GM23338 (cell line): ENCODE results near the gene PTGIS. TPM values are rescaled to one million over a fixed set of nuclear protein-coding genes. Genes with fewer than 3 reads are reported as not detected.

Experiments
- ATAC-seq: fragments of 200-7000 bp; cut with Tn5 transposase; 3 replicates; pipeline ENCODE4 v1.9.1; 2020
- DNase-seq: peaks from one replicate; pipeline ENCODE4 v3.0.0-alpha.2; 2015; ENCODE audit warnings: low spot score
- H2AFZ ChIP-seq: fragments of 200-600 bp; sonication (generic); 2 replicates; pipeline ENCODE4 v1.8.0; 2016; ENCODE audit warnings: antibody characterized with exemption, mild to moderate bottlenecking, moderate library complexity
- H3F3A ChIP-seq: fragments of 200-600 bp; sonication (generic); replicated peaks from 2 replicates; pipeline ENCODE4 v1.8.0; 2017; ENCODE audit warnings: antibody characterized with exemption, mixed run types, low read depth
- H3K27ac ChIP-seq: fragments of 200-600 bp; sonication (generic); 2 replicates; pipeline ENCODE4 v1.6.1; 2016; ENCODE audit warnings: low read depth
- H3K27me3 ChIP-seq: fragments of 200-600 bp; sonication (generic); 2 replicates; pipeline ENCODE4 v1.8.0; 2016; ENCODE audit warnings: mild to moderate bottlenecking, mixed run types, moderate library complexity; ENCODE audit not compliant: insufficient read depth
- H3K36me3 ChIP-seq: fragments of 200-600 bp; sonication (generic); 2 replicates; pipeline ENCODE4 v1.8.0; 2016; ENCODE audit warnings: mild to moderate bottlenecking; ENCODE audit not compliant: insufficient read depth
- H3K4me1 ChIP-seq: fragments of 200-600 bp; sonication (generic); 2 replicates; pipeline ENCODE4 v1.8.0; 2016; ENCODE audit warnings: mild to moderate bottlenecking, moderate library complexity; ENCODE audit not compliant: insufficient read depth
- H3K4me2 ChIP-seq: fragments of 200-600 bp; sonication (generic); 2 replicates; pipeline ENCODE4 v1.7.1; 2017; ENCODE audit warnings: mixed run types
- H3K4me3 ChIP-seq: fragments of 200-600 bp; sonication (generic); 2 replicates; pipeline ENCODE4 v1.6.1; 2016; ENCODE audit warnings: mixed run types
- H3K79me2 ChIP-seq: fragments of 200-600 bp; sonication (generic); replicated peaks from 2 replicates; pipeline ENCODE4 v1.8.0; 2017; ENCODE audit warnings: mild to moderate bottlenecking; ENCODE audit not compliant: insufficient read depth
- H3K9me2 ChIP-seq: fragments of 200-600 bp; sonication (generic); 2 replicates; pipeline ENCODE4 v1.8.0; 2017; ENCODE audit not compliant: insufficient read depth
- H4K20me1 ChIP-seq: fragments of 200-600 bp; sonication (generic); replicated peaks from 2 replicates; pipeline ENCODE4 v1.8.0; 2017; ENCODE audit warnings: mild to moderate bottlenecking; ENCODE audit not compliant: insufficient read depth
- H3K27ac Mint-ChIP-seq: 2 replicates; pipeline ENCODE4 v1.8.0; 2020; ENCODE audit warnings: inconsistent platforms, mild to moderate bottlenecking, moderate library complexity, mixed read lengths
- H3K27me3 Mint-ChIP-seq: 3 replicates; pipeline ENCODE4 v1.8.0; 2022; ENCODE audit warnings: low read depth, mild to moderate bottlenecking, moderate library complexity, mixed read lengths, inconsistent platforms; ENCODE audit not compliant: insufficient read depth, poor library complexity
- H3K36me3 Mint-ChIP-seq: 3 replicates; pipeline ENCODE4 v1.8.0; 2021; ENCODE audit warnings: low read depth, mild to moderate bottlenecking, inconsistent platforms, moderate library complexity, mixed read lengths
- H3K4me1 Mint-ChIP-seq: 3 replicates; pipeline ENCODE4 v1.8.0; 2020; ENCODE audit warnings: mild to moderate bottlenecking, inconsistent platforms, mixed read lengths
- H3K4me3 Mint-ChIP-seq: 3 replicates; pipeline ENCODE4 v1.8.0; 2021; ENCODE audit warnings: moderate library complexity, mild to moderate bottlenecking, inconsistent platforms, mixed read lengths
- H3K9me3 Mint-ChIP-seq: 3 replicates; pipeline ENCODE4 v1.8.0; 2020; ENCODE audit warnings: moderate library complexity, mild to moderate bottlenecking, inconsistent platforms, mixed read lengths
- EZH2 ChIP-seq: fragments of 200-600 bp; sonication (generic); IDR thresholded peaks from one replicate; pipeline ENCODE4 v1.8.0; 2017; ENCODE audit warnings: antibody characterized with exemption, mild to moderate bottlenecking, low read depth; ENCODE audit not compliant: unreplicated experiment
- JUNB ChIP-seq: IDR thresholded peaks from one replicate; pipeline ENCODE4 v1.6.1; 2016; ENCODE audit warnings: antibody characterized with exemption; ENCODE audit not compliant: unreplicated experiment
- NANOG ChIP-seq: IDR thresholded peaks from 2 replicates; pipeline ENCODE4 v1.6.1; 2016; ENCODE audit warnings: antibody characterized with exemption, borderline replicate concordance
- POLR2AphosphoS5 ChIP-seq: IDR thresholded peaks from 2 replicates; pipeline ENCODE4 v1.6.1; 2016; ENCODE audit warnings: antibody characterized with exemption, low read depth
- ZNF114 ChIP-seq: fragments of 250-450 bp; sonication (Bioruptor Pico); IDR thresholded peaks from 2 replicates; pipeline ENCODE4 v1.5.0; 2020; ENCODE audit warnings: mild to moderate bottlenecking, moderate library complexity
- polyA plus RNA-seq: library from polyadenylated mRNA; unstranded; fragments of >200 nt; fragmentation: Nextera tagmentation; extraction: Ambion mirVana; gene quantifications from 2 replicates; pipeline ENCODE4 v1.2.1, GENCODE V29; 2016
- total RNA-seq: library from RNA; depleted of rRNA; stranded (reverse); fragments of >200 nt; shearing (Covaris generic); gene quantifications from 2 replicates; pipeline ENCODE4 v1.2.3, GENCODE V29; 2014
- TF ChIP-seq, protein P1 (sequence below), 2 experiments: fragments of 200-600 bp in 1 of 2; sonication (generic) in 1 of 2; conservative IDR thresholded peaks; 2 replicates each; pipeline versions ENCODE4 v1.5.1 to v1.6.1; 2016 to 2017; ENCODE audit warnings: antibody characterized with exemption in 2 of 2, low read depth in 2 of 2, mild to moderate bottlenecking in 2 of 2, moderate library complexity in 1 of 2
- TF ChIP-seq, protein P2 (sequence below): fragments of 250-450 bp; sonication (Bioruptor Pico); IDR thresholded peaks from 2 replicates; pipeline ENCODE4 v1.5.0; 2020; ENCODE audit warnings: mild to moderate bottlenecking, moderate library complexity

PTGIS gene
- total and polyA plus RNA-seq, 2 experiments from 2014 or later = 6.6 to 28.7 TPM

DNA sequence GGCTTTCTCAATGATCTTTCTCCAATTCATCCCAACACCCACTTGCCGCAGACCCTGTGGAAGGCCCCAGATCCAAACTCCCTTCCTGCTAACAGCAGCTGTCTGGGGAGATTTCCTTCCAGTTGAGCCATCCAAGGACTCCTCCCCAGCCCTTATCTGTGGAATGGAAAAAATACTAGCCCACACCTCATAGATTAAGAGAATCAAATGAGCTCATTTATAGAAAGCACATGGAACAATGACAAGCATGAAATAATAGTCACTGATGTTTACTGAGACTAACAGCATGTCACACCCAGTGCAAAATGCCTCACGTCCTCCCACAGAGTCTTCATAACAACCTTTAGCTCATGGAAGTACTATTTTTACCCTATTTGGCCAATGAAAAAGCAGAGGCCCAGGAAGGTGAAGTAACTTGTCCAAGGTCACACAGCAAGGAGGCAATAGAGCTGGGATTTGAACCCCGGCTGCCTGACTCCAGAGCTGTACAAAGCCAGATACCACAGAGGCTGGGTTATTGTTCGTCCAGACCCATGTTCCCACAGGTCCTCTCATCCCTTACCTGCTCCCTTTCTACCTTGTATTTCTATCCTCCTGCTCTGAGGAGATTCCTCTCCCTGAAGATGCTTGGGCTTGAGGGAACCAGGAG lies 23.4 kb upstream of the PTGIS start:
- H3K27me3 Mint-ChIP-seq = peaks cover 4% of the 10 kb centered on the region
- no peak for ATAC-seq
- no peaks in the 10 kb centered on the region for H3K36me3 ChIP-seq

More for the DNA sequence above, 23.4 kb upstream of the PTGIS start:
- H3K27me3 ChIP-seq = no peaks in the 10 kb centered on the region
- H3K4me3 Mint-ChIP-seq = no peak overlapping the region
- no peak overlapping the region for H3K27ac ChIP-seq
- peaks cover 5% of the 10 kb centered on the region for H3K4me1 Mint-ChIP-seq
- no peak overlapping the region for H3K27ac Mint-ChIP-seq
- TF ChIP-seq NANOG (no peak), POLR2AphosphoS5 (no peak), JUNB (no peak), ZNF114 (CRISPR knock-in tag) (no peak), EZH2 (no peak)
- TF ChIP-seq, protein P1, sequence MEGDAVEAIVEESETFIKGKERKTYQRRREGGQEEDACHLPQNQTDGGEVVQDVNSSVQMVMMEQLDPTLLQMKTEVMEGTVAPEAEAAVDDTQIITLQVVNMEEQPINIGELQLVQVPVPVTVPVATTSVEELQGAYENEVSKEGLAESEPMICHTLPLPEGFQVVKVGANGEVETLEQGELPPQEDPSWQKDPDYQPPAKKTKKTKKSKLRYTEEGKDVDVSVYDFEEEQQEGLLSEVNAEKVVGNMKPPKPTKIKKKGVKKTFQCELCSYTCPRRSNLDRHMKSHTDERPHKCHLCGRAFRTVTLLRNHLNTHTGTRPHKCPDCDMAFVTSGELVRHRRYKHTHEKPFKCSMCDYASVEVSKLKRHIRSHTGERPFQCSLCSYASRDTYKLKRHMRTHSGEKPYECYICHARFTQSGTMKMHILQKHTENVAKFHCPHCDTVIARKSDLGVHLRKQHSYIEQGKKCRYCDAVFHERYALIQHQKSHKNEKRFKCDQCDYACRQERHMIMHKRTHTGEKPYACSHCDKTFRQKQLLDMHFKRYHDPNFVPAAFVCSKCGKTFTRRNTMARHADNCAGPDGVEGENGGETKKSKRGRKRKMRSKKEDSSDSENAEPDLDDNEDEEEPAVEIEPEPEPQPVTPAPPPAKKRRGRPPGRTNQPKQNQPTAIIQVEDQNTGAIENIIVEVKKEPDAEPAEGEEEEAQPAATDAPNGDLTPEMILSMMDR (conservative IDR thresholded peaks at IDR 0.05; ENCODE audit: low read depth in 2 of 2) = no peak
- TF ChIP-seq, protein P2, sequence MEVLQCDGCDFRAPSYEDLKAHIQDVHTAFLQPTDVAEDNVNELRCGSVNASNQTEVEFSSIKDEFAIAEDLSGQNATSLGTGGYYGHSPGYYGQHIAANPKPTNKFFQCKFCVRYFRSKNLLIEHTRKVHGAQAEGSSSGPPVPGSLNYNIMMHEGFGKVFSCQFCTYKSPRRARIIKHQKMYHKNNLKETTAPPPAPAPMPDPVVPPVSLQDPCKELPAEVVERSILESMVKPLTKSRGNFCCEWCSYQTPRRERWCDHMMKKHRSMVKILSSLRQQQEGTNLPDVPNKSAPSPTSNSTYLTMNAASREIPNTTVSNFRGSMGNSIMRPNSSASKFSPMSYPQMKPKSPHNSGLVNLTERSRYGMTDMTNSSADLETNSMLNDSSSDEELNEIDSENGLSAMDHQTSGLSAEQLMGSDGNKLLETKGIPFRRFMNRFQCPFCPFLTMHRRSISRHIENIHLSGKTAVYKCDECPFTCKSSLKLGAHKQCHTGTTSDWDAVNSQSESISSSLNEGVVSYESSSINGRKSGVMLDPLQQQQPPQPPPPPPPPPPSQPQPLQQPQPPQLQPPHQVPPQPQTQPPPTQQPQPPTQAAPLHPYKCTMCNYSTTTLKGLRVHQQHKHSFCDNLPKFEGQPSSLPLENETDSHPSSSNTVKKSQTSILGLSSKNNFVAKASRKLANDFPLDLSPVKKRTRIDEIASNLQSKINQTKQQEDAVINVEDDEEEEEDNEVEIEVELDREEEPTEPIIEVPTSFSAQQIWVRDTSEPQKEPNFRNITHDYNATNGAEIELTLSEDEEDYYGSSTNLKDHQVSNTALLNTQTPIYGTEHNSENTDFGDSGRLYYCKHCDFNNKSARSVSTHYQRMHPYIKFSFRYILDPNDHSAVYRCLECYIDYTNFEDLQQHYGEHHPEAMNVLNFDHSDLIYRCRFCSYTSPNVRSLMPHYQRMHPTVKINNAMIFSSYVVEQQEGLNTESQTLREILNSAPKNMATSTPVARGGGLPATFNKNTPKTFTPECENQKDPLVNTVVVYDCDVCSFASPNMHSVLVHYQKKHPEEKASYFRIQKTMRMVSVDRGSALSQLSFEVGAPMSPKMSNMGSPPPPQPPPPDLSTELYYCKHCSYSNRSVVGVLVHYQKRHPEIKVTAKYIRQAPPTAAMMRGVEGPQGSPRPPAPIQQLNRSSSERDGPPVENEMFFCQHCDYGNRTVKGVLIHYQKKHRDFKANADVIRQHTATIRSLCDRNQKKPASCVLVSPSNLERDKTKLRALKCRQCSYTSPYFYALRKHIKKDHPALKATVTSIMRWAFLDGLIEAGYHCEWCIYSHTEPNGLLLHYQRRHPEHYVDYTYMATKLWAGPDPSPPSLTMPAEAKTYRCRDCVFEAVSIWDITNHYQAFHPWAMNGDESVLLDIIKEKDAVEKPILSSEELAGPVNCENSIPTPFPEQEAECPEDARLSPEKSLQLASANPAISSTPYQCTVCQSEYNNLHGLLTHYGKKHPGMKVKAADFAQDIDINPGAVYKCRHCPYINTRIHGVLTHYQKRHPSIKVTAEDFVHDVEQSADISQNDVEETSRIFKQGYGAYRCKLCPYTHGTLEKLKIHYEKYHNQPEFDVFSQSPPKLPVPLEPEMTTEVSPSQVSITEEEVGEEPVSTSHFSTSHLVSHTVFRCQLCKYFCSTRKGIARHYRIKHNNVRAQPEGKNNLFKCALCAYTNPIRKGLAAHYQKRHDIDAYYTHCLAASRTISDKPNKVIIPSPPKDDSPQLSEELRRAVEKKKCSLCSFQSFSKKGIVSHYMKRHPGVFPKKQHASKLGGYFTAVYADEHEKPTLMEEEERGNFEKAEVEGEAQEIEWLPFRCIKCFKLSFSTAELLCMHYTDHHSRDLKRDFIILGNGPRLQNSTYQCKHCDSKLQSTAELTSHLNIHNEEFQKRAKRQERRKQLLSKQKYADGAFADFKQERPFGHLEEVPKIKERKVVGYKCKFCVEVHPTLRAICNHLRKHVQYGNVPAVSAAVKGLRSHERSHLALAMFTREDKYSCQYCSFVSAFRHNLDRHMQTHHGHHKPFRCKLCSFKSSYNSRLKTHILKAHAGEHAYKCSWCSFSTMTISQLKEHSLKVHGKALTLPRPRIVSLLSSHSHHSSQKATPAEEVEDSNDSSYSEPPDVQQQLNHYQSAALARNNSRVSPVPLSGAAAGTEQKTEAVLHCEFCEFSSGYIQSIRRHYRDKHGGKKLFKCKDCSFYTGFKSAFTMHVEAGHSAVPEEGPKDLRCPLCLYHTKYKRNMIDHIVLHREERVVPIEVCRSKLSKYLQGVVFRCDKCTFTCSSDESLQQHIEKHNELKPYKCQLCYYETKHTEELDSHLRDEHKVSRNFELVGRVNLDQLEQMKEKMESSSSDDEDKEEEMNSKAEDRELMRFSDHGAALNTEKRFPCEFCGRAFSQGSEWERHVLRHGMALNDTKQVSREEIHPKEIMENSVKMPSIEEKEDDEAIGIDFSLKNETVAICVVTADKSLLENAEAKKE (CRISPR knock-in tag) = no peak
- H3K4me1 ChIP-seq = no peaks in the 10 kb centered on the region
- H3K79me2 ChIP-seq = no peaks in the 10 kb centered on the region
- no peaks in the 10 kb centered on the region for H3F3A ChIP-seq
- no peak overlapping the region for H3K4me3 ChIP-seq
- no peaks in the 10 kb centered on the region for H3K9me3 Mint-ChIP-seq
- H3K4me2 ChIP-seq = no peak overlapping the region
- DNase-seq = no peak
- no peaks in the 10 kb centered on the region for H3K36me3 Mint-ChIP-seq
- H4K20me1 ChIP-seq = no peaks in the 10 kb centered on the region
- no peak overlapping the region for H2AFZ ChIP-seq
- H3K9me2 ChIP-seq = no peaks in the 10 kb centered on the region
